ENCODE results near the gene ANO9.

ANO9 gene

GRCh38 chr11:368414-369335, 73.1 kb downstream of the ANO9 start:
- TF ChIP-seq CTCF (conservative IDR thresholded peaks at IDR 0.05) (no peak), ZFX (IDR thresholded peaks at IDR 0.05) (no peak)

GRCh38 chr11:367956-368413, 73.8 kb downstream of the ANO9 start:
- TF ChIP-seq ZFX (IDR thresholded peaks at IDR 0.05) (no peak), CTCF (conservative IDR thresholded peaks at IDR 0.05) (no peak)

More at GRCh38 chr11:368414-369335, 73.1 kb downstream of the ANO9 start:
- H3K27ac ChIP-seq = no peak overlapping the region

More at GRCh38 chr11:367956-368413, 73.8 kb downstream of the ANO9 start:
- no peak overlapping the region for H3K27ac ChIP-seq
